Hematopoietic multipotent progenitor cell (in vitro differentiated cells): ENCODE data around the gene LRRC4C. TPM values are rescaled to one million over a fixed set of nuclear protein-coding genes. Genes with fewer than 3 reads are reported as not detected.
"Not testable (repeated sequence)": the region's sequence is repeated elsewhere in the genome, so short reads cannot be mapped to it uniquely, and the experiment has no call there.

ENCODE experiments used
- DNase-seq, 3 donors: peaks; one replicate each; pipeline ENCODE4 v3.0.0-alpha.2; 2011 to 2015; ENCODE audit warnings: low read depth in 2 of 3, low spot score in 2 of 3
- total RNA-seq: library from RNA; depleted of rRNA; stranded (reverse); fragments of >200 nt; gene quantifications from one replicate; pipeline ENCODE4 v1.2.3, GENCODE V29; 2012

The LRRC4C gene
- total RNA-seq, 1 donor: 1.9 TPM

- no peak for DNase-seq
Measured at GRCh38 chr11:40542821-40543220, 916.6 kb downstream of the LRRC4C start.

DNA sequence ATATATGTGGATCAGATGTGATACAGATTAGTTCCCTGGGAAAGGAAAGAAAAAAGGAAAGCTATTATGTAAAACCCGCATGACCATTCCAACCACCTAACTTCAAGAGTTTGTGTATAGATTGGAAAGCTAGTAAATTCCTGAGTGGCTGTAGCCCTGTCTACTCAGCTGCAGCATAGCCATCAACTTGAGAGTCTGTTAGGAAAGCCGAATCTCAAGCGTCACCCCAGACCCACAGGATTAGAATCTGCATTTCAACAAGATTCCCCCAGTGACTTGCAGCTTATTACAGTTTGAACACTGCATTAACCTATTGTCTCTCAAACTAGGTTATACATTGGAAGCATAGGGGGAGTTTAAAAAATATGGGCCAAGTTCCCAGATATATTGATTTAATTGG is 921.7 kb downstream of the LRRC4C start:
- no peak for DNase-seq

GRCh38 chr11:40522080-40522479 is 937.4 kb downstream of the LRRC4C start:
- DNase-seq: not testable (repeated sequence)

DNA sequence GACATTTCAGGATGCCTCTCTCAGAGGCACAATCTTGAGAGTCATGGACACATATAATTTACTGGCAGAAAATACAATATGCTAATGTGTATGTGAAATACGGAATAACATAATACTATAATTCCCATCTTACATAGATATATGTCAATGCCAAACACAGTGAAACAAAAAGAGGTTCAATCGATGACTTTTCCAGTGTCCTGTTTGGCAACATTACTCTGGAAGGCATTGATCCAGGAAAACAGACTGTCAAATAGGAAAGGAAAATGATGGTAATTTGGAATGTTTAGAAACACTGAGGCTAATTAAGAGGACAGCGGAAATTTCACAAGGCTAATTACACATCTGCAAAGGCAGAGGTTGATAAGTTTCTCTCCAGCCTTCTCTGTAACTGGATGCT is 942.3 kb downstream of the LRRC4C start:
- no peak for DNase-seq

DNA sequence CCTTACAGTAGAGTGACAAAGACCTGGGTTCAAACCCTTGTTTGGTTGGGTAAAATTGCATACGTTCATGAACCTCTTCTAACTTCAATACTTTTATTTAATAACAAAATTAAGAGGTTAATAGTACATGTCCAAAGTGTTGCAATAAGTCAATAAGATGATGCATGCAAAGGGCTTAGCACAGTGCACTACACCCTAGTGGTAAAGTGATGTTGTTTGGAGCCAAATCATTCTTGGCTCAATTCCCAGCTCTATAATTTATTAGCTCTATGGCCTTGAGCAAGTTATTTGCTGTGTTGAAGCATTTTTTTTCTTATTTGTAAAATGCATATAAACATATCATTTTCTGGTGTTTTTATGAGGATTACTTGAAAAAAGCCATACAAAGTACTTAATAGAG is 945.3 kb downstream of the LRRC4C start:
- DNase-seq: no peak

- no peak for DNase-seq
Measured at GRCh38 chr11:40513281-40513680, 946.2 kb downstream of the LRRC4C start.

DNA sequence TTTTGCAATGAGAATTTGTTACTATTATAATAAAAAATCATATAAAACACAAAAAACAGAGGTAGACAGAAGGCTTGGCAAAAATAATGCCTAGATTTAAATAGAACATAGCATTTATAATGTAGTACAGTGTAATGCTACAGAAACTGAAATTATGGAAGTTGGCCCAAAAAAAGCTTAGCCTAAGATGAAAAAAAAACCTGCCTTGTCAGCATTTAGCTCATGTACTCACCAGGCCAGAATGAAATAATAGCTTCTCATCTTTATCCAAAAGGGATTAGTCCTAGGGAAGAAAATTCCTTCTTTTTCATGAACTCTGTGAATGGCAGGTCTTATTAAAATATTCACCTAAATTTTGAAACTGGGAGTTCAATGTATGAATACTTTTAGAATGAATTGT is 951.1 kb downstream of the LRRC4C start:
- DNase-seq: no peak

GRCh38 chr11:40506226-40506625 is 953.2 kb downstream of the LRRC4C start:
- DNase-seq: no peak

DNA sequence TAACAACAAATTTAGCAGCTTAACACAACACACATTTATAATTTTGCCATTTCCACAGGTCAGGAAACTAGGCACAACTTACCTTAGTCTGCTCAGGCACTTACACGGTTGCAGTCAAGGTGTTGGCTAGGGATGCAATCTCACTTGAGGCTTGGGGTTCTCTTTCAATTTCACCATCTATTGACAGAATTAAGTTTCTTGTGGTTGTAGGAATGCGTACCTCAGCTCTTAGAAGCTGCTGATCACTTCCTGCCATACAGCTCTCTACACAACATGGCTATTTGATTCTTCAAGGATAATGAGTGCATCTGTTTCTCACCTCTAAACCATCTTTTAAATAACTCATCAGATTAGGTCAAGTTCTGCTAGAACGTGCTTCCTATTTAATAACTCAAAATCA is 968.1 kb downstream of the LRRC4C start:
- DNase-seq: no peak

DNA sequence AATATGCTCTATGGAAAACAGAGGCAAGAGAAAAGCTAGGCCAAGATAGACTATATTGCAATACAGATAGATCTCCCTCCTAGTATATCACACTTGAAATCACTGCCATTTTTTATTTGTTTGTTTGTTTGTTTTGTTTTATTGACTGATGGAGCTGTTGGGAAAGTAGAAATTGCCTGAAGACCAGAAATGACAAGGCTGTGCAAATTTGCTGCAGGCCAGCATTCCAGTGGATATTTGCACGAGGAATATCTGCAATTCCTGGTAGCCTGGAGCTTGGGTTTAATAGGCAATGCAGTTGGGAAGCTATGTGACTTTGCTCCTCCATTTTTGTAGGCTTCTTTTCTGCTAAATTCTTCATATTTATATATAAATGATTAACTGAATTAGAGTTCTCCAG is 991.7 kb downstream of the LRRC4C start:
- no peak for DNase-seq

- no peak for DNase-seq
Measured at GRCh38 chr11:40445391-40445790, 1014.1 kb downstream of the LRRC4C start.

DNA sequence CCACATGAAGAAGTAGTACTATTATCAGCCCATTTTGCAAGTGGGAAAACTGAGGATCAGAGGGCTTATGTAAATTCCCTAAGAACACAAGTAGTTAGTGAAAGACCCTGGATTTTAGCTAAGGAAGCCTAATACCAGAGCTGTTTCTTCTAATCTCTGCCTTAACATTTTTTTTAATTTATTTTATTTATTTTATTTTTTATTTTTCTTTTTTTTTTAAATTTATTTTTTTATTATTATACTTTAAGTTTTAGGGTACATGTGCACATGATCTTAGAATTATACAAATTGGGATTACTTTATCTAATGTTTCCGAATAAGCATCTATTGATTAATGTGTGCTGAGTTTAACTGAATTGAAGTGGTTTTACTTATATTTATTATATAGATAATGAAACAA is 1015.3 kb downstream of the LRRC4C start:
- no peak for DNase-seq

- no peak for DNase-seq
Measured at GRCh38 chr11:40435344-40435743, 1024.1 kb downstream of the LRRC4C start.

GRCh38 chr11:40434926-40435325 is 1024.5 kb downstream of the LRRC4C start:
- DNase-seq: no peak

- no peak for DNase-seq
Measured at GRCh38 chr11:40432358-40432757, 1027.1 kb downstream of the LRRC4C start.

- DNase-seq: no peak
Measured at GRCh38 chr11:40425168-40425567, 1034.3 kb downstream of the LRRC4C start.

- DNase-seq: no peak
Measured at GRCh38 chr11:40421208-40421981, 1038.1 kb downstream of the LRRC4C start.

- no peak for DNase-seq
Measured at GRCh38 chr11:40417627-40418026, 1041.8 kb downstream of the LRRC4C start.

- no peak for DNase-seq
Measured at GRCh38 chr11:40407355-40407754, 1052.1 kb downstream of the LRRC4C start.

DNA sequence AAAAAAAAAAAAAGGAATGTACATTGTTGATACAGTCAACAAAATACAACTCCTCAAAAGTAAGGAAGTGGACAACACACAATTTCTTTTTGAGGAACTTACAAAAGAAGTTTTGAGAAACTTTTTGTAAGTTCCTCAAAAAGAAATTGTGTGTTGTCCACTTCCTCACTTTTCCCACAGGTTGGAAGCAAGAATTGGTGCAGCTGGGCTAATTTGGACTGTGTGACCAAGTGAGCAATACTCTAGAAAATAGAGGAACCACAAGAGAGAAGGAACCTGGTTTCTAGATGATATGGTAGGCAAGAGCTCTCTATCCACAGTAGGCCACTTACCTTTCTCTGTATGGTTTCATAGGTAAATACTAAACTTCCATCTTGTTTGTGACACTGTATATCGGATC is 1053.8 kb downstream of the LRRC4C start:
- no peak for DNase-seq

GRCh38 chr11:40403321-40403720 is 1056.1 kb downstream of the LRRC4C start:
- no peak for DNase-seq

DNA sequence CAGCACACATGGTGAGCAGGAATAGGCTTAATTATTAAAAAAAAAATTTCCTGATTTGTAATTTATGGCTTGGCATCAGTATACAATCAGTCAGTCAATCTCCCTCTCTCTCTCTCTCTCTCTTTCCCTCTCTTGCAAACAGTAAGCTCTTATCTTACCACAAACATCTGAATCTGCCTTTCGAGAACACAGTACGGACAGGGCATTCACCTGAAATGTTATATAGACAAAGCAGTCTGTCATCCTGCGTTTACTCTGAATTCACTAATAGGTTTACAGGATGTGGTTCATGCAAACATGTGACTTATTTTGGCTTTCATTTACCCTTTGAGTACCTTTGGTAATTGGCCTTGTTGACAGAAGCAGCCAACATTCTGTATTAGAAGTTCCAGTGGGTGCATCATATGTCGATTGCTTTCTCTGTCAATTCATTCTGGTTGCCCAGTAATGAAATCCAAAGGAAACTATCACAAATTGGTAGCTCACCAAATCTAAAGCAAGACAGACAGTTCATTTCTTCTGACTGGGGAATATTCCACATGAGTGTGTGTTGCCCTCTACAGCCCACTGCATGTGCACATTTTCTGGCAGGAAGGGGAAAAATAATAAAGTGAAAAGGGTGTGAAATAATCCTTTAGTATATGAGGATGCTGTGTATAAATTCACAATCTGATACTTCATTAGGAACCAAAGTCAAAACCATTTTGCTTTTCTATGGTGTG is 1058.2 kb downstream of the LRRC4C start:
- DNase-seq: no peak
